ENCODE measurements around the gene FOXP1. TPM values are rescaled to one million over a fixed set of nuclear protein-coding genes. Genes with fewer than 3 reads are reported as not detected.

The FOXP1 gene
- total RNA-seq, 1 experiment from 2014 or later = 75.3 TPM

- Mint-ChIP-seq H3K4me1 (peaks cover 9 to 22% of the 10 kb centered on the region in 2 experiments; a peak in 3 of 4 replicates), H3K27ac (no peak overlapping the region), H3K4me3 (no peak overlapping the region), H3K9me3 (no peaks in the 10 kb centered on the region), H3K36me3 (ENCODE audit: insufficient read depth in 1 of 3, low read depth in 3 of 3) (no peaks in the 10 kb centered on the region), H3K27me3 (ENCODE audit: low read depth) (no peaks in the 10 kb centered on the region)
- no peak overlapping the region for H3K9ac ChIP-seq (ENCODE audit: extremely low read depth, insufficient read length, low read length)
- H2BK20ac ChIP-seq (ENCODE audit: low read depth, low read length, poor library complexity, severe bottlenecking) = no peak overlapping the region
- no peak overlapping the region for H4K91ac ChIP-seq (ENCODE audit: insufficient read length, low read depth, low read length)
- DNase-seq = no peak
- H3K4me2 ChIP-seq (ENCODE audit: insufficient read depth, insufficient read length, low read length) = no peak overlapping the region
- H3K27me3 ChIP-seq (ENCODE audit: insufficient read depth, low read length) = no peaks in the 10 kb centered on the region
- H3K18ac ChIP-seq (ENCODE audit: insufficient read length, low read depth, low read length) = no peak overlapping the region
- no peak overlapping the region for H2AK5ac ChIP-seq (ENCODE audit: insufficient read length, low read length)
- no peak overlapping the region for H2BK120ac ChIP-seq (ENCODE audit: low read depth, low read length, poor library complexity, severe bottlenecking)
- no CpG with 5 or more reads among the region's 1 CpG for WGBS (ENCODE audit: extremely low coverage, insufficient read length, low lambda C conversion rate)
- H3K23ac ChIP-seq (ENCODE audit: insufficient read length, low read depth, low read length) = no peak overlapping the region
- H4K5ac ChIP-seq (ENCODE audit: insufficient read length, low read depth, low read length) = no peak overlapping the region
- H2BK12ac ChIP-seq (ENCODE audit: insufficient read length, low read depth, low read length) = no peak overlapping the region
- H3K56ac ChIP-seq (ENCODE audit: insufficient read length, low read depth, low read length) = no peak overlapping the region
- no peak overlapping the region for H3K14ac ChIP-seq (ENCODE audit: insufficient read depth, low read length)
- no peak overlapping the region for H4K8ac ChIP-seq (replicated peaks; ENCODE audit: insufficient read length, low read depth, low read length)
- H4K20me1 ChIP-seq (ENCODE audit: control insufficient read depth, insufficient read depth, insufficient read length) = no peaks in the 10 kb centered on the region
- H2BK15ac ChIP-seq (ENCODE audit: low read depth, low read length) = no peak overlapping the region
- H3K4ac ChIP-seq (ENCODE audit: low read depth, low read length) = no peak overlapping the region
- no peaks in the 10 kb centered on the region for H3K79me2 ChIP-seq (ENCODE audit: insufficient read depth, low read length)
- H3K4me1 ChIP-seq (ENCODE audit: insufficient read depth, low read length) = peaks cover 4% of the 10 kb centered on the region; the same call in 1 of the 2 replicates
- H3T11ph ChIP-seq (ENCODE audit: low read length) = no peak overlapping the region
- H3K9me3 ChIP-seq (ENCODE audit: control insufficient read depth, low read depth, low read length) = no peaks in the 10 kb centered on the region
- H3K23me2 ChIP-seq (ENCODE audit: insufficient read length, low read depth, low read length, poor library complexity, severe bottlenecking) = no peaks in the 10 kb centered on the region
- H3K79me1 ChIP-seq (ENCODE audit: insufficient read depth, low read depth, low read length, poor library complexity, severe bottlenecking) = no peaks in the 10 kb centered on the region
- no peak overlapping the region for H2BK5ac ChIP-seq (ENCODE audit: insufficient read length, low read length)
- no peak for TF ChIP-seq CTCF (conservative IDR thresholded peaks at IDR 0.05)
- H2AFZ ChIP-seq (ENCODE audit: low read length) = no peak overlapping the region
- no peak overlapping the region for H3K27ac ChIP-seq (ENCODE audit: insufficient read length, low read depth, low read length)
Measured at GRCh38 chr3:71458895-71459294, 124.6 kb downstream of the FOXP1 start.

Data from H9 (cell line).